ENCODE results near the gene RRN3. TPM values are rescaled to one million over a fixed set of nuclear protein-coding genes. Genes with fewer than 3 reads are reported as not detected.
A peak's percentile ranks its signal among the peaks of the same experiment; 100 is the strongest.

Gene RRN3
- total and polyA plus RNA-seq, 9 of the 15 experiments (the other 6 are each of a cell fraction or from before 2014, with no cell fraction given), result 22.2 to 49.5 (median 28.4) TPM

DNA sequence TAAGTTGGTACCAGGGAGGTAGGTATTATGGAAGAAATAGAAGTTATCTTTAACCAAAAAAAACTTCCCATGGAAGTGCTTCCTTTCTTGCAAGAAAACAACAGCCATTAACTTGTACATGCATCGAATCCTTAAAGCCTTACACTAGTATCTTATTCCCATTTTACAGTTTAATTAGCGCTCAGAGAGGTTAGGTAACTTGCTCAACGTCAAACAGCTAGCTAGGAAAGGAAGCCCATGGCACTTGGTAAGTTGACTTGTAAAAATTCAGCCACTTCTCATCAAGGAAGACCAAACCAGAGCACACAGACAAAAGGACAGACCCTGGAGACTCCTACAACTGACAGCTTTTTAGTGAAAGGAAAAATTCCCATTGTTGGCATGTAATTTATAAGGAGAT lies 34.7 kb downstream of the RRN3 start:
- Histone ChIP-seq H3K4me1 (replicated peaks in 1 of 2; ENCODE audit: control insufficient read depth in 2 of 2, insufficient read depth in 2 of 2, low read length in 2 of 2) (peaks cover 0 to 16% of the 10 kb centered on the region in 2 experiments; a peak in 3 of 5 replicates), H3K4me3 (no peak overlapping the region), H3K36me3 (ENCODE audit: control insufficient read depth, insufficient read depth, low read length) (peaks cover 52% of the 10 kb centered on the region), H3K27ac (ENCODE audit: extremely low read depth, low read depth, low read length) (no peak overlapping the region), H3K27me3 (ENCODE audit: control insufficient read depth in 2 of 2, insufficient read depth in 2 of 2, low read length in 2 of 2) (no peaks in the 10 kb centered on the region), H3K9me3 (replicated peaks; ENCODE audit: control insufficient read depth, insufficient read depth, low read depth, low read length) (peaks cover 5% of the 10 kb centered on the region; the same call in 1 of the 2 replicates), H4K20me1 (replicated peaks; ENCODE audit: control insufficient read depth, insufficient read depth, low read length) (no peaks in the 10 kb centered on the region), H3K9ac (ENCODE audit: insufficient read depth in 1 of 2, low read depth in 2 of 2, low read length in 2 of 2) (no peak overlapping the region), H3K79me2 (ENCODE audit: control insufficient read depth, insufficient read depth, low read length) (peaks cover 10% of the 10 kb centered on the region; the same call in 1 of the 3 replicates), H3K9me1 (ENCODE audit: control insufficient read depth, insufficient read depth, low read length) (no peaks in the 10 kb centered on the region), H3K4me2 (ENCODE audit: insufficient read depth, low read length) (no peak overlapping the region), H2AFZ (ENCODE audit: low read depth, low read length) (no peak overlapping the region)
- TF ChIP-seq LCOR (CRISPR knock-in tag; IDR thresholded peaks at IDR 0.05) (no peak), YY1 (IDR thresholded peaks at IDR 0.05; ENCODE audit: borderline replicate concordance in 1 of 3, control insufficient read depth in 1 of 3, extremely low read depth in 1 of 3, insufficient read depth in 3 of 3, insufficient read length in 1 of 3, insufficient replicate concordance in 2 of 3, low read depth in 1 of 3, low read length in 2 of 3) (no peak), RBM25 (IDR thresholded peaks at IDR 0.05; ENCODE audit: low read depth, low read length, severe bottlenecking) (peak; percentile 43), BRD9 (IDR thresholded peaks at IDR 0.05; ENCODE audit: low read depth, partially characterized antibody) (no peak)
- TF ChIP-seq, protein P1, sequence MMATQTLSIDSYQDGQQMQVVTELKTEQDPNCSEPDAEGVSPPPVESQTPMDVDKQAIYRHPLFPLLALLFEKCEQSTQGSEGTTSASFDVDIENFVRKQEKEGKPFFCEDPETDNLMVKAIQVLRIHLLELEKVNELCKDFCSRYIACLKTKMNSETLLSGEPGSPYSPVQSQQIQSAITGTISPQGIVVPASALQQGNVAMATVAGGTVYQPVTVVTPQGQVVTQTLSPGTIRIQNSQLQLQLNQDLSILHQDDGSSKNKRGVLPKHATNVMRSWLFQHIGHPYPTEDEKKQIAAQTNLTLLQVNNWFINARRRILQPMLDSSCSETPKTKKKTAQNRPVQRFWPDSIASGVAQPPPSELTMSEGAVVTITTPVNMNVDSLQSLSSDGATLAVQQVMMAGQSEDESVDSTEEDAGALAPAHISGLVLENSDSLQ (IDR thresholded peaks at IDR 0.05), result no peak
- in situ Hi-C loops (cut with MboI), result loop anchor here (25.0 kb wide), 1 partner anchor 172 kb away; no protein-coding TSS in a partner anchor
- BruUV-seq (replicated peaks), result no TSS peak
- 72% methylated on average over 3 of the region's 3 CpGs for WGBS (ENCODE audit: insufficient coverage, low coverage, missing lambda C conversion rate)
- DNase-seq (ENCODE audit: extremely low read depth in 1 of 4, low spot score in 3 of 4) (no peak), ATAC-seq (no peak), FAIRE-seq (no peak)
- CTCF ChIA-PET (ENCODE audit: low intra/inter-chr PET ratio), result no interaction called here
- intact Hi-C loops (cut with micrococcal nuclease), result no loop called here
- POLR2A ChIA-PET, result no interaction called here
